Measurements from ENCODE around the gene STX8.

STX8 gene

DNA sequence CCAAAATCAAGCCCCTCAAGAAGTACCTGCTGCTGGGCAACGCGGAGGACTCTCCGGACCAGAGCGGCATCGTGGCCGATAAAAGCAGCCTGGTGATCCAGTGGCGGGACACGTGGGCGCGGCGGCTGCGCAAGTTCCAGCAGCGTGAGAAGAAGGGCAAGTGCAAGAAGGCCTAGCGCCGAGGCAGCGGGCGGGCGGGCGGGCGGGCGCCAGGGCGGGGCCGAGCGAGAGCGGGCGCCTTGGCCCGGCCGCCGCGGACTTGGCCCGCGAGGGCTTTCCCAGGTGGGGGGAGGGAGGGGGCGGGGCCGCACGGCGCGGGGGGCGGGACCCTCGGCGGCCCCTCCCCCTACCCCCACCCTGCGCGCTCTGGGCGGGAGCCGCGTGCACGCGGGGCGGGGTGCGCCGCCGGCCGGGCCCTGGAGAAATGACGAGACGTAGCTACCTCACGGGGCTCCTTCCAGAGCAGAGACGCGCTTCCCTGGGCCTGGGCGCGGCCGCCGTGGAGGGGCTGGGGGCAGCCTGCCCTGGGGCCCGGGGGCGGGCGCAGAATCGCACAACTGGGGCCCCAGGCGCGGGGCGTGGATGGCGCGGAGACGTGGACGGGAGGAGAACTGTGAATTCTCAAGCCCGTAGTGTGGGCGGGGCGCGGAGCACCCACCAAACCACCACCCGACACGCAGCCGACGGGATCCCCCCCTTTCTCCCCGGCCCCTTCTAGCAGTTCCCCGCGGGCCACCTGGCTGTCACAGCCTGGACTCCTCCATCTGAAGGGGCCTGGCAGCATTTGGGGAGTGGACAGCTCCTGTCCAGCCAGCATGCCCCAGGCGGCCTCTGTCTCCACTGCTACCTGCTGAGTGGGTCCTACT, 335.6 kb downstream of the STX8 start:
- peak; percentile 39 for DNase-seq (ENCODE audit: low read depth, low spot score)

DNA sequence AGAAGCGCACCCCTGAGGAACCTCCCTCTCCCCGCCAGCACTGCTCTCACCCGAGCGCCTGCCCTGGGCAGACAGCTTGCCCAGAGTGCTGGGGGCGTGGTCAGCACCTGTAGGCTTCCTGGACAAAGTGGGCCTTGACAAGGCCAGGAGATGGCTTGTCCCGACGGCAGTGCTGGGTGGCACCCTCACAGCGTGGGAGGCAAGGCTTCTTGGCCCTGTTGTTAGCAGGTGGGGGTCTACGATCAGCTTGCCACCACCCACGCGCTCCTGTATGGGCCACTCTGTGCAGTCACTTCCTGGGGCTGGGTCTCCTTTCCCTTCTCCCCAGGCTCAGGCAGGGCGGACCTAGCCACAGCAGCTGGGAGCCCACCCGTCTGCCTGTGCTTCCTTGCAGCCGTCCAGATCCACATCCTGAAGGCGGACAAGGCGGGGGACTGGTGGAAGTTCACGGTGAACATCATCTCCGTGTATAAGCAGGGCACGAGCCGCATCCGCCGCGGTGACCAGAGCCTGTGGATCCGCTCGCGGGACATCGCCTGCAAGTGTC, 336.3 kb downstream of the STX8 start:
- DNase-seq (ENCODE audit: low read depth, low spot score), result no peak

DNA sequence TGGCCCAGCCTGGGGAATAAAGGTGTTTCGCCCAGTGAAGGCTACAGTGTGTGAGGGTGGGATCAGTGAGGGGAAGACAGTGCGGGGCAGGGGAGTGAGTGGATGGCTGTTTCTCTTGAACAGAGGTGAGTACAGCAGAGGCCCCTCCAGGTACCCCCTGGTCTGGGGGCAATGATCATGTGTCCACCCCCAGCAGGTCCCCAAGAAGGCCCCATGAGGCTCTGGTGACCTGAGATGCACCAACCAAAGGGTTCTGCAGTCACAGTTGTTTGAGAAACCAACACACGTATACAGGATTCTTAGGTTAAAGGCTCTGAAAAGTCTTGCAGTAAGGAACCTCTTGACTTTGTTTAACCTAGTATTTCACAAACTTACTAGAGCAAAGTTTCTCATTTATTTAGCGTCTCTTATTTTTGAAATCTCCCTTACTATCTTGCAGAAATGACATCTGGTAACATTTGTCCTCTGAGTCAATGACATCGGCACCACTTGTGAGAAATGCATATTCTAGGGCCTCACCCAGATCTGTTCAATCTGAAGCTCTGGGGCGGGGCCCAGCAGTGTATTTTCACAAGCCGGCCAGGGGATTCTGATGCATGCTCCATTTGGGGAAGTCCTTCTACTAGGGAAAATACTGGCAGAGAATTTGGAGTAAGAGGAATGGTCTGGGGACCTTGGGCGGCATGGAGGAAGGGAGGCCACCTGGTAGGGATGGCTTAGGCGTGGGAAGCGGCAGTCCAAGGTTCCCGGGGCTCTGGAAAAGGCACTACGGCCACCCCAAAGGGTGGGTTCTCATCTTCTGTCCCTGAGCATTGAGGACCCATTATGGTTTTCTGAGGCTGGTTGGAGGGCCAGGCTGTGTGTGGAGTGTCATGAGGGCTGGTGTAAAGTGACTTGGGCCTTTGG, 337.0 kb downstream of the STX8 start:
- no peak for DNase-seq (ENCODE audit: low read depth, low spot score)

DNA sequence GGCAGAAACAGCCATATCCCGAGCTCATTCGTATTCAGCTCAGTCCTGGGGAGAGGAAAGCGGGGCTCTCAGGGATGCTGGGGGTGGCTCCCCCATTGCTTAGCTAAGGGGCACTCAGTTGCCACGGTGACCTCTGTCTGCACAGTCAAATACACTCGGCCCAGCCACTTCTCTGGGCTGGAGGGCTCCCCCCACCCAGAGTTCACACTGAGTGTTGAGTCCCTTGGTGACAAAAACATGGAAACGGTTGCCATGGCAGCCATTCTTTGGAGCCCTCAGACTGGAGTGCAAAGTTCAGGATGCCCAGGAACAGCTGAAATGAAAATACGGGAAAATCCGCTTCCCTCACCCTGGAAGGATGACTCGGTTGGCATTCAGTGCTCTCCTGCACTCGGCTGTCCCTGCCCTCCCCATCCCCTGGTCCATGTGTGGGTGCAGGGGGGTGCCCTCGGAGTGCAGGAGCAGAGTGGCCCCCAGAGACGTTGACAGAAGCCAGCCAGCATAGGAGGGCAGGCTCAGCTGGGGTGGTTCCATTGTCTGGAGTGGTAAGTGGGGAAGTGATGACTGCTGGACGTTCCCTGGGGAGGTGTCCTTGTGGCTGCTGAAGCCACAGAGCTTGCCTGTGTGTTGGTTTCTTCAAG, 337.8 kb downstream of the STX8 start:
- no peak for DNase-seq (ENCODE audit: low read depth, low spot score)

- no peak for DNase-seq (ENCODE audit: low read depth, low spot score)
Observed at GRCh38 chr17:9237053-9237410, 338.6 kb downstream of the STX8 start.

DNA sequence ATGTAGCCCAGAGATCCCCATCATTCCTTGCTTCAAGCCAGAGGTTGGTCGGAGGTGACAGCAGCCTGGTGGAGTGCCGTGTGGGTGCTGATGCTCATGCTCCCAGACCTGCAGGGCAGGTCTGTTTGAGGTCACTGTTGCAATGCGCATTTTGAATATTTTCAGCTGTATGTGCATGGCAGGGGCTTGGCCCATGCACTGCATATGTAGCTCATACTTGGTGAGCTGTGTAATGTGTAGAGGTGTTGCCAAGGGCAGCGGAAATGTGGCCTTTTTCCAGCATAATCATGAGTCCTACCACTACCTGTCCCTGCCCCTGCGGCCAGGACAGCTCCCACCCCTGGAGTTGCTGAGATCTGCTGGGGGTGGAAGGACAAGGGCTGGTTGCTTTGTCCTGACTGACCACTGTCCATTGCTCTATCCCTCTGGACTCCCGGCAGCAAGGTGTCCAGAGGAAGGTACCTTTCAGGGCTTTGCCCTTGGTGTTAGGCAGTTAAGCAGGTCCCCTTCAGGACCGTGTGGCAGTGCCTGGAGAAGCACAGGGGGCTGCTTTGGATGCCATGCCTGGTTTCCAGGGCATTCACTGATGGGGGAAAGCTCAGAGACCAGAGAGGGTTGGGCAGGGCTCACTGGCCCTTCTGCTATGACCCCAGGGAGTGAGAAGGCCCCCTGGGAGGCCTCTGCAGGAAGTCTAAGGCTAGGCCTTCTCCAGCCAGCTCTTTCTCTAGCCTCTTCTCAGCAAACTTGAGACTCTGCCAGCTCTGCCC, 339.2 kb downstream of the STX8 start:
- no peak for DNase-seq (ENCODE audit: low read depth, low spot score)

DNA sequence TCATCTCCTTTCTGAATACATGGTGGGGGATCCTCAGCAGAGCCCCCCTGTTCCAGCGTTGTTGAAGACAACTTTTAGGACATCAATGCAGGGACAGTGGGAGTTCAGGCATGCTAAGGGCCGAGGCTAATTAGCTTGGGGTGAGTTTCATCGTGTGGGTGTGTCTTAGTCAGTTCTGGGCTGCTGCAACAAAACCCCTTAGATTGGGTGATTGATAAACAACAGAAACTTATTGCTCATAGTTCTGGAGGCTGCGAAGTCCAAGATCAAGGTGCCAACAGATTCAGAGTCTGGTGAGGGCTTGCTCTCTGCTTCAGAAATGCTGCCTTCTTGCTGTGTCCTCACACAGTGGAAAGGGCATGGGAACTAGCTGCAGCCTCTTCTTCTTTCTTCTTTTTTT, 340.3 kb downstream of the STX8 start:
- no peak for DNase-seq (ENCODE audit: low read depth, low spot score)

DNA sequence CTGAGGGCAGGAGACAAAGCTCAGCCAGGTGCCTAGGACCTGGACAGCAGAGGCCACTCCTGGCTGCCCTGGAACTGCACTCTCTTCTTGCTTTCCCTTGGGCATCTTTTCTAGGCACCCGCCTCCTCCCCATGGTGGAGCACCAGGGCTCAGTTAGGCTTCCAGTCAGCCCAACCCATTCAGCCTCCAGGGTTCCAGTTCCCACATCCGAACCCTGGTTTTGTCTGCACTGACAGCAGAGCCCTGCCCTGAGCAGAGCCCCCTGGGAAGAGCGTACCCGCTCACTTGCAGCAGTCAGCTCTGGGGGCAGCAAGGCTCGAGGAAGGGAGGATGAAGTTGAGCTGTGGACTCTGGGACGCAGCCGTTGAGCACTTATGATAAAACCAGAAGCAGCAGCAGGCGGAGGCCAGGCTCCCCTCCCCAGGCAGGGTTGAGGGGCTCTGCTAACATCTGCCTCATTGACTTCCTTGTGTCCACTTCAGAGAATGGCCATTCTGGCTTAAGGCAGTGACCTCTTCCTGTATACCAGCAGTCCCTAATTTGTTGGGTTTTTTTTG, 341.2 kb downstream of the STX8 start:
- DNase-seq (ENCODE audit: low read depth, low spot score), result no peak

DNA sequence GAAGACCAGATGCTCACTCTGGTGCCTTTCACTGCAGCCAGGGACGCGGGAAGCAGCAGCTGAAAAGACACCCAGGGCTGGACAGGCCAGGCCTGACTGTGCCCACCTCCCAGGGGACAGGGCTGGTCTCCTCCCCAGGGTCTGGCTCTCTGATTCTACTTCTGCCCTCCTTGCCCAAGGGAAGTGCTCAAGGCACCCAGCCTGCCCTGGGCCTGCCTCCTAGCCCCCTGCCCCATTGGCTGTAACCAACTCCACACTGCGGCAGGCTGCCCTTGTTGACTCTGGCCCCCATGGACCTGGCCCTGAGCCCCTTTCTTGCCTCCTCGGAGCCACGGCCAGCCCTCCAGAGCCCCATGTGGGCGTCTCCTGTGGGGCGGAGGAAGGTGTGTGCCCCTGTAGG, 341.9 kb downstream of the STX8 start:
- DNase-seq (ENCODE audit: low read depth, low spot score), result no peak

- no peak for DNase-seq (ENCODE audit: low read depth, low spot score)
Observed at GRCh38 chr17:9233271-9233599, 342.4 kb downstream of the STX8 start.

DNA sequence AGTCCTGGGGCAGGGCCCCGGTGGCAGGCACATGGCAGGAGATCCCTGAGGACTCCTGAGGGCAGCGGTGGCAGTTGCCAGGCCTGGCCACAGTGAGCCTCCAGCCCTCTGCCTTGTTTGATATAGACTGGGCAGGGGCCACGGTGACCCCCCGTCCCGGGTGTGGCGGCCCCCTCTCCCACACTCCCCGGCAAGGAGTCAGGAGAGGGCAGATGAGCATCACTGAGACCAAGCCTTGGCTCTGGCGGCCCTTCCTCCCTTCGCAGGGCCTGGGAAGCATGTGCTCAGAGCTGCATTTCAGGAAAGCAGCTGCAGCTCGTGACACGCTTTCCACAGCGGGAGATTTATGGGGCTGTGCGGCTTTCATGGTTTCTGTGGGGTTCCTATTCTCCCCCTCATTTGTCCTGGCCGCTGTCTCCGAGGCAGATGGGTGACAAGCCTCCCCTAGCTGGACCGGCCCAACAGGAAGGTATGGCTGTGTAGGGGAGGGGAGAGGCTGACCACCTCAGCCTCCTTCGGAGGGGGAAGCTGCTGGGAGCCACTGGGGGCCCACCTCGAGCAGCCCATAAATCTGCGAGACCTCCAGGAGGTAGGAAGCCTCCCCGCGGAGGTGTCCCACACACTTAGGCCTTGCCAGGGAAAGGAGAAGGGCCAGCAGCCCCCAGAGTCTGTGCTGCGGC, 342.9 kb downstream of the STX8 start:
- no peak for DNase-seq (ENCODE audit: low read depth, low spot score)

- DNase-seq (ENCODE audit: low read depth, low spot score), result no peak
Observed at GRCh38 chr17:9232155-9232475, 343.5 kb downstream of the STX8 start.

- no peak for DNase-seq (ENCODE audit: low read depth, low spot score)
Observed at GRCh38 chr17:9231449-9232154, 344.0 kb downstream of the STX8 start.

GRCh38 chr17:9230861-9231260, 344.8 kb downstream of the STX8 start:
- no peak for DNase-seq (ENCODE audit: low read depth, low spot score)

DNA sequence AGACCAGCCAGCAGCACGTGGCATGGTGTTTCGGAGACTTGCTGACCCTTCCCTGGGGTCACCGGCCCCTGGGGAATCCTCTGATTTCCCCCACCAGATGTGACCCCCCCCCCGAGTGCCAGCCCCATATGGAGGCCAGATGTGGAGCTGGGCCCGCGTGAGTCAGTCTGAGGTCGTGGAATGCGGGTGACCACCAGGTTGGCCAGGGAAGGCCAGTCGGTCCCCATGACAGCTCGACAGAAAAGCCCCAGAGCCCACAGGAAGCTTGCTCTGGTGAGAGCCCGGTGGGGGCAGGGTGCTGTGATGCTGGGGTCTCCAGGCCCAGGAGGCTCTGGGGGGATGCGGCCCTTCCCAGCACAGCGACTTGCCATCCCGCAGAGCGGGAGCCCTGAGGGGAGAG, 345.3 kb downstream of the STX8 start:
- no peak for DNase-seq (ENCODE audit: low read depth, low spot score)

GRCh38 chr17:9229826-9230201, 345.8 kb downstream of the STX8 start:
- DNase-seq (ENCODE audit: low read depth, low spot score), result no peak

DNA sequence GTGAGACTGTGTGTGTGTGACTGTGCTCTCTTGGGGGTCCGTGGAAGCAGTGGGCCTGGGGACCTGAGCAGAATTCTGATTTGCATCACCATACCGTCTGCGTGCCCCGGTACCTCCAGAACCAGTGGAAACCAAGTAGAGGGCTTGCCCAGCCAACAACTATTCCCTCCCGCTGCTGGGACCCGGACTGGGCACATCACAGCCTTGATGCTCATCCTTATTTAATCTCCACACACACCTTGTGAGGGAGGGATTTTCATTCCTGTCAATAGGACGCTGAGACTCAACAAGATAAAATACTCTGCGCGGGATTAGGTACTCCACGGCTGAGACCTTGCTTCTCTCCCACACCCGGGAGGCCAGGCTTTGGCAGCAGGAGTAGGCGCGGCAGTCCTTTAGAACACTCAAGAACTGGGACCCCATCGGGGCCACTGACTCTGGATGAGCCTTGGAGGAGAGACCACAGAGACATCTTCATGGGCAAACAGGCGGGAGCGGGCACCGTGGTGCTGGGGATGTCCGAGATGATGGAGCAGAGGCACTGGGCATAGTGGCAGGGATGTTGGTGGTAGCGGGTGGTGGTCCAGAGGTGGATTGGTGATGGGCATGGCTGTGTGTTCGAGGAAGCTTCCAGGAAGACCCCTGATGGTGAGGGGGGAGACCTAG, 346.3 kb downstream of the STX8 start:
- no peak for DNase-seq (ENCODE audit: low read depth, low spot score)

- DNase-seq (ENCODE audit: low read depth, low spot score), result no peak
Observed at GRCh38 chr17:9228408-9229159, 347.0 kb downstream of the STX8 start.

All from activated naive CD8-positive, alpha-beta T cell treated with anti-CD3 and anti-CD28 coated beads, Interleukin-2, amount 50 U/mL, for 16 hours (primary cell).